Sigmoid colon (tissue), 4 donors: ENCODE measurements around the gene IL9.

Experiments
- EP300 ChIP-seq, 4 donors: sonication (generic); formaldehyde crosslinking; IDR thresholded peaks; one replicate each; pipeline ENCODE4 v1.6.1; 2017; ENCODE audit warnings: antibody characterized with exemption in 4 of 4
- POLR2A ChIP-seq, 2 donors: fragments of 450-650 bp; IDR thresholded peaks; one replicate each; pipeline ENCODE4 v1.6.1; 2016; ENCODE audit warnings: antibody characterized with exemption in 2 of 2, mild to moderate bottlenecking in 2 of 2, moderate library complexity in 2 of 2
- POLR2AphosphoS5 ChIP-seq, 4 donors: sonication (generic); formaldehyde crosslinking; IDR thresholded peaks; one replicate each; pipeline ENCODE4 v1.6.1; 2017; ENCODE audit warnings: antibody characterized with exemption in 4 of 4
- TF ChIP-seq, protein P1 (sequence below), 4 experiments: fragments of 450-650 bp in 3 of 4; fragments of 200-600 bp in 1 of 4; IDR thresholded peaks; one replicate each; pipeline ENCODE4 v1.5.1; 2016 to 2019; ENCODE audit warnings: antibody characterized with exemption in 4 of 4, mild to moderate bottlenecking in 3 of 4, moderate library complexity in 2 of 4

DNA sequence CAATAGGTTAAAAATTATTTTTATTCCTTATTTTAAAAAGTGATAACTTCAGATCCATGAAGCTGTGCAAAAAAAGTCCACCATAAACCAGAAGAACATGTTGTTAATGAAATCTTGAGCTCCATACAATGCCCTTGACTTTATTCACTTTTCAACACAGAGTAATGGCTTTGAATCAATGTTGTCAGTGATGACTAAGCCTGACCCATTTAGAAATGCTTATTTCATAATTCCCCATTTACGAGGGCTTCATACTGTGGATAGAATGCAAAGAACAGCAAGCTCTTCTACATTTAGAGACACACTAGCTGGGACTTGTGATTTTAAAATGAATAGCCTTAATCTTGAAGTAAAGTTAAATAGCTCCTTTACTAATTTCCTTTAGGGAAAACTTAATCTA, 25.7 kb upstream of the IL9 start:
- no peak for TF ChIP-seq POLR2A (IDR thresholded peaks at IDR 0.05)
- no peak for TF ChIP-seq EP300 (IDR thresholded peaks at IDR 0.05)
- TF ChIP-seq, protein P1, sequence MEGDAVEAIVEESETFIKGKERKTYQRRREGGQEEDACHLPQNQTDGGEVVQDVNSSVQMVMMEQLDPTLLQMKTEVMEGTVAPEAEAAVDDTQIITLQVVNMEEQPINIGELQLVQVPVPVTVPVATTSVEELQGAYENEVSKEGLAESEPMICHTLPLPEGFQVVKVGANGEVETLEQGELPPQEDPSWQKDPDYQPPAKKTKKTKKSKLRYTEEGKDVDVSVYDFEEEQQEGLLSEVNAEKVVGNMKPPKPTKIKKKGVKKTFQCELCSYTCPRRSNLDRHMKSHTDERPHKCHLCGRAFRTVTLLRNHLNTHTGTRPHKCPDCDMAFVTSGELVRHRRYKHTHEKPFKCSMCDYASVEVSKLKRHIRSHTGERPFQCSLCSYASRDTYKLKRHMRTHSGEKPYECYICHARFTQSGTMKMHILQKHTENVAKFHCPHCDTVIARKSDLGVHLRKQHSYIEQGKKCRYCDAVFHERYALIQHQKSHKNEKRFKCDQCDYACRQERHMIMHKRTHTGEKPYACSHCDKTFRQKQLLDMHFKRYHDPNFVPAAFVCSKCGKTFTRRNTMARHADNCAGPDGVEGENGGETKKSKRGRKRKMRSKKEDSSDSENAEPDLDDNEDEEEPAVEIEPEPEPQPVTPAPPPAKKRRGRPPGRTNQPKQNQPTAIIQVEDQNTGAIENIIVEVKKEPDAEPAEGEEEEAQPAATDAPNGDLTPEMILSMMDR (IDR thresholded peaks at IDR 0.05), result no peak
- TF ChIP-seq POLR2AphosphoS5 (IDR thresholded peaks at IDR 0.05), result no peak
